ENCODE measurements around the gene IRGQ. TPM values are rescaled to one million over a fixed set of nuclear protein-coding genes. Genes with fewer than 3 reads are reported as not detected.
"Not testable (repeated sequence)": the region's sequence is repeated elsewhere in the genome, so short reads cannot be mapped to it uniquely, and the experiment has no call there.

Gene IRGQ
- total RNA-seq, 1 donor from 2014 or later: 19.5 TPM

DNA sequence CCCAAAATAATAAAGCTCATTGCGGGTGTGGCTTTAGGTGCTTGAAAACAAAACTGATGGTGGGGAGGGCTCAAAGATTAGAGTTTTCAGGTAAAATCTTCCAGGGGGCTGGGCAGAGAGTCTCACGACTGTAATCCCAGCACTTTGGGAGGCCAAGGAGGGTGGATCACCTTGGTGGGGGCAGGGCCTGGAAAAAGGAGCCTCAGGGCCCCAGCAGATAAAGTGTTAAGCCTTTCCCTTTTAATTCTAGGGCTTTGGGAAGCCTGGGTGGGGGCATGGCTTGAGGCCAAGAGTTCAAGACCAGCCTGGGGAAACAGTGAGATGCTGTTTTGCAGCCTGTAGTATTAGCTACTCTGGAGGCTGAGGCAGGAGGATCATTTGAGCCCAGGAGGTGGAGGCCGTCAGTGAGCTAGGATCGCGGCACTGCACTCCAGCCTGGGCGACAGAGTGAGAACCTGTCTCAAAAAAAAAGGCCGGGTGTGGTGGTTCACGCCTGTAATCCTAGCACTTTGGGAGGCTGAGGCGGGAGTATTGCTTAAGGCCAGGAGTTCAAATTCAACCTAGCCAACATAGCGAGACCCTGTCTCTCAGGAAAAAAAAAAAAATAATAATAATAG is 1.7 kb downstream of the IRGQ start:
- H3K36me3 ChIP-seq (ENCODE audit: control insufficient read depth, insufficient read depth, low read length): peaks cover 26% of the 10 kb centered on the region
- peak overlapping the region; percentile 71 for H3K4me3 ChIP-seq (ENCODE audit: low read depth, low read length)
- H3K27me3 ChIP-seq (ENCODE audit: control insufficient read depth, insufficient read depth, low read length): no peaks in the 10 kb centered on the region
- DNase-seq (ENCODE audit: low read depth): no peak
- no peak for FAIRE-seq
- TF ChIP-seq CTCF (IDR thresholded peaks at IDR 0.05; ENCODE audit: insufficient read depth, low read length, severe bottlenecking): no peak

DNA sequence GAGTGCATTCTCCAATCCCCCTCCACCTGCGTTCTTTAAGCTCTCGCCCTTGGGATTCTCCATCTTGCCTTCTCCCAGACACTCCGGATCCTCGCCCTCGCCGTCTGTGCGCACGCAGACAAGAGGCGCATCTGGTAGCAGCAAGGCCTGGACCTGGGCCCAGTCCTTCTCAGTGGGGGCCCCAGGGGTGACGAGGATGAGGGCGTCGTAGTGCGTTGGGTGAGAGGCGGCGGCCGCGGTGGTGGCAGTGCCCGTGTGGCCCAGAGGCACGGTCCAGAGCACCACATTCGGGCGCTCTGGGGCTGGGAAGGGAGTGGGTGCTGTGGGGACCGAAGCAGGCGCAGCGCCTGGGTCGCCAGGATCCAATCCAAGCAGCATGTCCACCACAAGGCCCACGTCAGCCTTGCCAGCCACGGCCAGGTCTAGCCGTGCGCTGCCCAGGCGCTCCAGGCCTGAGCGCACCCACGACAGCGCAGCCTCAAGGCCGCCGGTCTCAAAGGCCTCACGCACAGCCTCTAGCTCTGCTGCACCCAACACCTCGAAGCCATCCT is 3.1 kb downstream of the IRGQ start:
- DNase-seq (ENCODE audit: low read depth): no peak

GRCh38 chr19:43591904-43592772 is 3.8 kb downstream of the IRGQ start:
- H3K27me3 ChIP-seq (ENCODE audit: control insufficient read depth, insufficient read depth, low read length): no peaks in the 10 kb centered on the region
- DNase-seq (ENCODE audit: low read depth) (no peak), FAIRE-seq (no peak)
- peaks cover 19% of the 10 kb centered on the region for H3K36me3 ChIP-seq (ENCODE audit: control insufficient read depth, insufficient read depth, low read length)
- no peak for TF ChIP-seq CTCF (IDR thresholded peaks at IDR 0.05; ENCODE audit: insufficient read depth, low read length, severe bottlenecking)
- H3K4me3 ChIP-seq (ENCODE audit: low read depth, low read length): no peak overlapping the region

More for the DNA sequence above, 3.1 kb downstream of the IRGQ start:
- H3K27me3 ChIP-seq (ENCODE audit: control insufficient read depth, insufficient read depth, low read length): no peaks in the 10 kb centered on the region
- TF ChIP-seq CTCF (IDR thresholded peaks at IDR 0.05; ENCODE audit: insufficient read depth, low read length, severe bottlenecking): no peak
- no peak overlapping the region for H3K4me3 ChIP-seq (ENCODE audit: low read depth, low read length)
- no peak for FAIRE-seq
- H3K36me3 ChIP-seq (ENCODE audit: control insufficient read depth, insufficient read depth, low read length): peaks cover 19% of the 10 kb centered on the region

GRCh38 chr19:43589678-43590077 is 6.3 kb downstream of the IRGQ start:
- TF ChIP-seq CTCF (IDR thresholded peaks at IDR 0.05; ENCODE audit: insufficient read depth, low read length, severe bottlenecking): no peak
- peaks cover 19% of the 10 kb centered on the region for H3K36me3 ChIP-seq (ENCODE audit: control insufficient read depth, insufficient read depth, low read length)
- no peaks in the 10 kb centered on the region for H3K27me3 ChIP-seq (ENCODE audit: control insufficient read depth, insufficient read depth, low read length)
- FAIRE-seq (no peak), DNase-seq (ENCODE audit: low read depth) (no peak)
- no peak overlapping the region for H3K4me3 ChIP-seq (ENCODE audit: low read depth, low read length)

DNA sequence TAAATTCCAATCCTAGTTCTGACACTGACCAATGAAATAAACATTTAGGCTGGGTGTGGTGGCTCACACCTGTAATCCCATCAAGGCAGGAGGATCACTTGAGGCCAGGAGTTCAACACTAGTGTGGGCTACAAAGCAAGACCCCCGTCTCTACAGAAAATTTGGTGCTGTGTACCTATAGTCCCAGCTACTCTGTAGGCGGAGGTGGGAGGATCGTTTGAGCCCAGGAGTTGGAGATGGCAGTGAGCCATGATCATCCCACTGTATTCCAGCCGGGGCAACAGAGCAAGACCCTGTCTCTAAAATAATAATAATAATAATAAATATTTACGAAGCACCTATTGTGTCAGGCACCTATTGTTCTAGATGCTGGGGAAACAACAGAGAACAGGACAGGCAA is 6.7 kb downstream of the IRGQ start:
- TF ChIP-seq CTCF (IDR thresholded peaks at IDR 0.05; ENCODE audit: insufficient read depth, low read length, severe bottlenecking): no peak
- H3K27me3 ChIP-seq (ENCODE audit: control insufficient read depth, insufficient read depth, low read length): no peaks in the 10 kb centered on the region
- peaks cover 18% of the 10 kb centered on the region for H3K36me3 ChIP-seq (ENCODE audit: control insufficient read depth, insufficient read depth, low read length)
- DNase-seq (ENCODE audit: low read depth) (no peak), FAIRE-seq (no peak)
- H3K4me3 ChIP-seq (ENCODE audit: low read depth, low read length): no peak overlapping the region

- not testable (repeated sequence) for FAIRE-seq; H3K4me3 ChIP-seq (ENCODE audit: low read depth, low read length); H3K27me3 ChIP-seq (ENCODE audit: control insufficient read depth, insufficient read depth, low read length); DNase-seq (ENCODE audit: low read depth); H3K36me3 ChIP-seq (ENCODE audit: control insufficient read depth, insufficient read depth, low read length)
Measured at GRCh38 chr19:43587029-43587428, 8.9 kb downstream of the IRGQ start.
